Bronchial epithelial cell (primary cell): Measurements from ENCODE around the gene OCSTAMP. TPM values are rescaled to one million over a fixed set of nuclear protein-coding genes. Genes with fewer than 3 reads are reported as not detected.

Experiments used
- DNase-seq: peaks from one replicate; pipeline ENCODE4 v3.0.0-alpha.2; 2010; ENCODE audit warnings: low read depth
- FAIRE-seq: peaks from 2 replicates; lab custom pipeline; 2011; peaks lifted over from hg19 to GRCh38; lab: Jason Lieb, UNC
- H3K27me3 ChIP-seq: 2 replicates; pipeline ENCODE4 v1.5.1; 2011; ENCODE audit warnings: low read length; ENCODE audit not compliant: control insufficient read depth, insufficient read depth
- H3K36me3 ChIP-seq: 2 replicates; pipeline ENCODE4 v1.5.1; 2011; ENCODE audit warnings: low read length; ENCODE audit not compliant: control insufficient read depth, insufficient read depth
- H3K4me3 ChIP-seq: 2 replicates; pipeline ENCODE4 v1.5.1; 2011; ENCODE audit warnings: mild to moderate bottlenecking, low read depth, low read length, control low read depth
- total RNA-seq: library from RNA; depleted of rRNA; stranded (reverse); fragments of >200 nt; gene quantifications from 2 replicates; pipeline ENCODE4 v1.2.1, GENCODE V29; 2014
- TF ChIP-seq, protein P1 (sequence below): IDR thresholded peaks from 2 replicates; pipeline ENCODE4 v1.5.1; 2011; ENCODE audit warnings: mild to moderate bottlenecking, moderate library complexity, low read length, control low read depth, inconsistent platforms; ENCODE audit not compliant: insufficient read depth, severe bottlenecking

The OCSTAMP gene
- total RNA-seq, 1 donor from 2014 or later: not detected

DNA sequence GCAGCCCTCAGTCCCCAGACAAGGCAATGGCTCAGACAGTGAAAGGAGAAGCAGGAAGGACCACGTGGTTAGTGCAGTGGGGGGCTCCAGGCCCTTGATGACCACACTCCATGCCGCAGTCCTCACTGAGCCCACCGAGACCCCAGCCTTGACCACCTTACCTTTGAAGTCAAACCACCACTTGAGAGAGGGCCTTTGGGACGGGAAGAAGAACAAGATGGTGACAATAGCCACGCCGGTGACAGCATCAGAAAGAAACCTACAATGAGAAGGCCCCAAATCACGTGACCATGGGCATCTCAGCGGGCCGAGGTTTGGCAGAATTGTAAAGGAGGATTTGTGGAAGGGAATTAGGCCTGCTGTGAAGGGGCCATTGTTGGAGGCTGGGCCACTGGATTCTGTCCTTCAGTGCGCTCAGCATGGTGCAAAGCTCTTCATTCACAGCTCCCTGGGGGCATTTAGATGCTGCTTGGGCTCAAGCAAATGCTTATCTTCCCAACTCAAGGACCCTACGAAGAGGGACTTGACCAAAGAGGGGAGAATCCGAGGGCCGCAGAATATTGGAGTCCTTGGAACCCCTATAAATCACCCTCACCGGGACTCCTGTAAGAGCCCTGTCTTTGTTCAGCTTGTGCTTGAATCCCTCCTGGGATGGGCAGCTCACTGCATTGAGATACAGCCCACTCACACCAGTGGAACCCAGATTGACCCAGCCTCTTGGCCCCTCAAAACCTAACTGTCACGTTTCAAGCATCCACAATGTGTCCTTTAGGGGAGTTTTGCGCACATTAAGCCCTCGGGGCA lies 33.2 kb upstream of the OCSTAMP start:
- no peaks in the 10 kb centered on the region for H3K27me3 ChIP-seq
- FAIRE-seq: no peak
- TF ChIP-seq, protein P1, sequence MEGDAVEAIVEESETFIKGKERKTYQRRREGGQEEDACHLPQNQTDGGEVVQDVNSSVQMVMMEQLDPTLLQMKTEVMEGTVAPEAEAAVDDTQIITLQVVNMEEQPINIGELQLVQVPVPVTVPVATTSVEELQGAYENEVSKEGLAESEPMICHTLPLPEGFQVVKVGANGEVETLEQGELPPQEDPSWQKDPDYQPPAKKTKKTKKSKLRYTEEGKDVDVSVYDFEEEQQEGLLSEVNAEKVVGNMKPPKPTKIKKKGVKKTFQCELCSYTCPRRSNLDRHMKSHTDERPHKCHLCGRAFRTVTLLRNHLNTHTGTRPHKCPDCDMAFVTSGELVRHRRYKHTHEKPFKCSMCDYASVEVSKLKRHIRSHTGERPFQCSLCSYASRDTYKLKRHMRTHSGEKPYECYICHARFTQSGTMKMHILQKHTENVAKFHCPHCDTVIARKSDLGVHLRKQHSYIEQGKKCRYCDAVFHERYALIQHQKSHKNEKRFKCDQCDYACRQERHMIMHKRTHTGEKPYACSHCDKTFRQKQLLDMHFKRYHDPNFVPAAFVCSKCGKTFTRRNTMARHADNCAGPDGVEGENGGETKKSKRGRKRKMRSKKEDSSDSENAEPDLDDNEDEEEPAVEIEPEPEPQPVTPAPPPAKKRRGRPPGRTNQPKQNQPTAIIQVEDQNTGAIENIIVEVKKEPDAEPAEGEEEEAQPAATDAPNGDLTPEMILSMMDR: no peak
- no peak for DNase-seq
- H3K36me3 ChIP-seq: no peaks in the 10 kb centered on the region
- H3K4me3 ChIP-seq: no peak overlapping the region

DNA sequence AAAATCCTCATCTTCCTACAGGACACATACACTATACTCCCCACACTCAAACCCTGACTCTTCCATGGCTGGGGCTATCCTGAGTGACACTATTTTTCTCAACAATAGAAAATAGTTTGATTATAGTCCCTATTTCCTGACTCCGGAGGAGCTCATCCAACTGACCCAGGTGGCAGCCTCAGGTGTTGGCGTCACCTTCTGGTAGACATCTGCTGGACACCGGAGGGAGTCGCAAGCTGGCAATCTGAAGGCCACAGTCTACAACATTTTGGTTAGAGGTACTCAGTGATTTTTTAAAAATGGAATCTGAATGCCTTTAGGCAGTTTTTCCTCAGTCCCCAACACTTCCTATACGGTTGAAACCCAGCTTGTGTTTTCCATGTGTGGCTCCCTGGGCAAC lies 32.2 kb upstream of the OCSTAMP start:
- no peak for FAIRE-seq

DNA sequence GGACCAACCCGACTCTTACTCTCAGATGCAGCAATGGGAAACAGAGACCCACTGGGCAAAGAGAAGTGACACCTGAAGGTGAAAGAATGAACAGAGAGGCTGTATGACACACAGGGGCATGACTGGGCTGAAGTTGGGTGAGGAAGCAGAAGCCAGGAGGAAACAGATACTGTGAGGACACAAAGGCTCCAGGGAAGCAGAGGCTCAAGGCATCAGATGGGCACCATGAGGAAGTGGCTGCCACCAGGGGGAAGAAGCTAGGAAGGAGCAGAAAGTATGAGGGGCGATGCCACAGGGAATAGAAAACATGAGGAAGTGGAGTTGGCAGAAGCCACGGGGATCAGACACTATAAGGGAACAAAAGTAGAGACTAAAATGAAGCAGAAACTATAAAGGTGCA lies 30.9 kb upstream of the OCSTAMP start:
- FAIRE-seq: peak; percentile 58
- DNase-seq: no peak
- no peaks in the 10 kb centered on the region for H3K27me3 ChIP-seq
- no peaks in the 10 kb centered on the region for H3K36me3 ChIP-seq
- no peak overlapping the region for H3K4me3 ChIP-seq
- TF ChIP-seq, protein P1: no peak

More for the DNA sequence above, 32.2 kb upstream of the OCSTAMP start:
- no peak overlapping the region for H3K4me3 ChIP-seq
- no peak for DNase-seq
- H3K36me3 ChIP-seq: no peaks in the 10 kb centered on the region
- H3K27me3 ChIP-seq: no peaks in the 10 kb centered on the region
- TF ChIP-seq, protein P1: no peak

DNA sequence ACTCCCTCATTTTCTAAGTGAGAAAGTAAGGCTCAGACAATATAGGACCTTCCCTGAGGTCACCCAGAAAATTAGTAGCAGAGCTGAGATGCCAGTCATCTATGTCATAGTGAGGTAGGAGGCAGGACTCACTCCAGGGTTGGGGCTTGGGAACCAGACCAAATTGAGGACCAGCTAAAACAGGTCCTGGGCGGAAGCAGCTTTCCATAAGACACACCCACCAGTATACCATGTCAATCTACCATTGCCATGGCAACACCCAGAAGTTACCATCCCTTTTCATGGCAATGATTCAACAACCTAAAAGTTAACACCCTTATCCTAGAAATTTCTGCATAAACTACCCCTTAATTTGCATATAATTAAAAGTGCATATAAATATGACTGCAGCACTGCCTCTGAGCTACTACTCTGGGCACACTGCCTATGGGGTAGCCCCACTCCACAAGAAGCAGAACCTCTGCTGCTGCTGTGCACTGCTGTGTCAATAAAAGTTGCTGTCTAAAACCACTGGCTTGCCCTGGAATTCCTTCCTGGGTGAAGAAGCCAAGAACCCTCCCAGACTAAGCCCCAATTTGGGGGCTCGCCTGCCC lies 30.3 kb upstream of the OCSTAMP start:
- TF ChIP-seq, protein P1: no peak
- H3K36me3 ChIP-seq: no peaks in the 10 kb centered on the region
- H3K27me3 ChIP-seq: no peaks in the 10 kb centered on the region
- no peak for FAIRE-seq
- DNase-seq: peak; percentile 10
- H3K4me3 ChIP-seq: no peak overlapping the region

DNA sequence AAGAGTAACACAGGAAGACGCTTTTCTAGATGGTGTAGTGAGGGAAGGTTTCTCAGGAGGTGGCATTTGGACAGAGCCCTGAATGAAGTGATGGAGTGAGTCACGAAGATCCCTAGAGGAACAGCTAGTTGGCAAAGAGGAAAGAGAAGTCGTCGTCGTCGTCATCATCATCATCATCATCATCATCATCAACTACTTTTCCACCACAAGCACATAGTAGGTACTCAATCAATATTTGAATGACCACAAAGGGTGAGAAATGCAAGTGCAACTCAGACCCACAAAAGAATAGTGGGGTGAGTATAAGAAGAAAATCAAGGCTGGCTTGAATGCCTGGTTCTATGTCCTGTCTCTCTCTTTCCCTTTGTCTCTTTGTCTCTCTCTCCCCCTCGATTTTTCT lies 28.3 kb upstream of the OCSTAMP start:
- H3K4me3 ChIP-seq: no peak overlapping the region
- DNase-seq: no peak

More for the DNA sequence above, 28.3 kb upstream of the OCSTAMP start:
- TF ChIP-seq, protein P1: no peak
- H3K27me3 ChIP-seq: no peaks in the 10 kb centered on the region
- H3K36me3 ChIP-seq: no peaks in the 10 kb centered on the region
- no peak for FAIRE-seq
